ENCODE data around the gene PPFIBP1.

The PPFIBP1 gene

GRCh38 chr12:27523642-27524493 is at the start of gene PPFIBP1:
TSS of gene PPFIBP1 (plus strand) at chr12:27524206. CDS start at chr12:27633397, 109,191 bp downstream.
- Histone ChIP-seq H3K36me3 (replicated peaks) (no peaks in the 10 kb centered on the region), H3K27me3 (replicated peaks) (no peaks in the 10 kb centered on the region), H3K4me3 (ENCODE audit: low read depth, low read length) (peak within 1 kb of the TSS; percentile 92), H3K27ac (peak within 1 kb of the TSS; percentile 96)
- peak; percentile 100 for DNase-seq
- in situ Hi-C loops (cut with HindIII; ENCODE audit: low pct_ligation_motif_present, low sequenced_read_pairs), result no loop called here
- TF ChIP-seq, protein P1, sequence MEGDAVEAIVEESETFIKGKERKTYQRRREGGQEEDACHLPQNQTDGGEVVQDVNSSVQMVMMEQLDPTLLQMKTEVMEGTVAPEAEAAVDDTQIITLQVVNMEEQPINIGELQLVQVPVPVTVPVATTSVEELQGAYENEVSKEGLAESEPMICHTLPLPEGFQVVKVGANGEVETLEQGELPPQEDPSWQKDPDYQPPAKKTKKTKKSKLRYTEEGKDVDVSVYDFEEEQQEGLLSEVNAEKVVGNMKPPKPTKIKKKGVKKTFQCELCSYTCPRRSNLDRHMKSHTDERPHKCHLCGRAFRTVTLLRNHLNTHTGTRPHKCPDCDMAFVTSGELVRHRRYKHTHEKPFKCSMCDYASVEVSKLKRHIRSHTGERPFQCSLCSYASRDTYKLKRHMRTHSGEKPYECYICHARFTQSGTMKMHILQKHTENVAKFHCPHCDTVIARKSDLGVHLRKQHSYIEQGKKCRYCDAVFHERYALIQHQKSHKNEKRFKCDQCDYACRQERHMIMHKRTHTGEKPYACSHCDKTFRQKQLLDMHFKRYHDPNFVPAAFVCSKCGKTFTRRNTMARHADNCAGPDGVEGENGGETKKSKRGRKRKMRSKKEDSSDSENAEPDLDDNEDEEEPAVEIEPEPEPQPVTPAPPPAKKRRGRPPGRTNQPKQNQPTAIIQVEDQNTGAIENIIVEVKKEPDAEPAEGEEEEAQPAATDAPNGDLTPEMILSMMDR (IDR thresholded peaks at IDR 0.05; ENCODE audit: low read depth, low read length, missing control alignments), result peak; percentile 62

GRCh38 chr12:27474344-27474743 is 49.7 kb upstream of the PPFIBP1 start:
- TF ChIP-seq, protein P1 (IDR thresholded peaks at IDR 0.05; ENCODE audit: low read depth, low read length, missing control alignments), result no peak
- H3K36me3 ChIP-seq (replicated peaks), result no peaks in the 10 kb centered on the region
- H3K27ac ChIP-seq, result no peak overlapping the region
- H3K27me3 ChIP-seq (replicated peaks), result no peaks in the 10 kb centered on the region
- DNase-seq, result peak; percentile 78
- H3K4me3 ChIP-seq (ENCODE audit: low read depth, low read length), result no peak overlapping the region
- in situ Hi-C loops (cut with HindIII; ENCODE audit: low pct_ligation_motif_present, low sequenced_read_pairs), result no loop called here

- in situ Hi-C loops (cut with HindIII; ENCODE audit: low pct_ligation_motif_present, low sequenced_read_pairs), result no loop called here
- TF ChIP-seq, protein P1 (IDR thresholded peaks at IDR 0.05; ENCODE audit: low read depth, low read length, missing control alignments), result no peak
- no peak overlapping the region for H3K27ac ChIP-seq
- no peak for DNase-seq
- no peak overlapping the region for H3K4me3 ChIP-seq (ENCODE audit: low read depth, low read length)
- H3K36me3 ChIP-seq (replicated peaks), result no peaks in the 10 kb centered on the region
- H3K27me3 ChIP-seq (replicated peaks), result no peaks in the 10 kb centered on the region
Observed at GRCh38 chr12:27477049-27477448, 47.0 kb upstream of the PPFIBP1 start.

- TF ChIP-seq, protein P1 (IDR thresholded peaks at IDR 0.05; ENCODE audit: low read depth, low read length, missing control alignments), result no peak
- H3K27me3 ChIP-seq (replicated peaks), result no peaks in the 10 kb centered on the region
- in situ Hi-C loops (cut with HindIII; ENCODE audit: low pct_ligation_motif_present, low sequenced_read_pairs), result no loop called here
- DNase-seq, result no peak
- H3K4me3 ChIP-seq (ENCODE audit: low read depth, low read length), result no peak overlapping the region
- H3K36me3 ChIP-seq (replicated peaks), result no peaks in the 10 kb centered on the region
- H3K27ac ChIP-seq, result no peak overlapping the region
Observed at GRCh38 chr12:27478949-27479348, 45.1 kb upstream of the PPFIBP1 start.

- H3K4me3 ChIP-seq (ENCODE audit: low read depth, low read length), result no peak overlapping the region
- in situ Hi-C loops (cut with HindIII; ENCODE audit: low pct_ligation_motif_present, low sequenced_read_pairs), result no loop called here
- H3K27ac ChIP-seq, result no peak overlapping the region
- TF ChIP-seq, protein P1 (IDR thresholded peaks at IDR 0.05; ENCODE audit: low read depth, low read length, missing control alignments), result no peak
- no peaks in the 10 kb centered on the region for H3K27me3 ChIP-seq (replicated peaks)
- DNase-seq, result no peak
- H3K36me3 ChIP-seq (replicated peaks), result no peaks in the 10 kb centered on the region
Observed at GRCh38 chr12:27480016-27480415, 44.0 kb upstream of the PPFIBP1 start.

All from brain microvascular endothelial cell (primary cell).